ENCODE measurements around the gene MMP24.

DNA sequence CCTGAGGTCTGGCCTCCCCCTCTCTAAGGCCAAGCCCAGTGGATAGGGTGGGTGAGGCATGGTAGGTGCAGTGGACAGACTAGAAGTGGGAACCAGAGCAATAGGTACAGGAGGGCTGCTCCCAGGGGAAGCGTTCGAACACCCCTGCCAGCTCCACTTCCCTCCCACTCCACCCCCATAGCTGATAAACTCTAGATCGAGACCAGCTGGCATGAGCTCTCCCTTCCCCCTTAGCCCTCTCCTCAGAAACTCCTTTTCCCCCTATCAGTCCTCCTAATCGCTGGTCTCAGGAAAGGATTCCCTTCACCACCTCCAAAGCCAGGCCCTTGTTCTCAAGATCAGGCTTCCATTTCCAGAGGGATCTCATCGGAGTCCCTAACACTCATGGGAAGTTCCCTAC is 71.8 kb downstream of the MMP24 start:
- TF ChIP-seq CTCF (IDR thresholded peaks at IDR 0.05; ENCODE audit: low read length): no peak
- no peak for TF ChIP-seq EZH2 (IDR thresholded peaks at IDR 0.05; ENCODE audit: borderline replicate concordance, low read length)

Measured in OCI-LY1 (cell line).